H9 (cell line): ENCODE data around the gene CPLX1. TPM values are rescaled to one million over a fixed set of nuclear protein-coding genes. Genes with fewer than 3 reads are reported as not detected.

Source experiments
- DNase-seq: peaks from one replicate; pipeline ENCODE4 v3.0.0-alpha.2; 2017
- H2AFZ ChIP-seq: one replicate; pipeline ENCODE4 v1.6.1; 2013; ENCODE audit warnings: mild to moderate bottlenecking, low read length, control low read depth, moderate library complexity
- H2AK5ac ChIP-seq: 2 replicates; pipeline ENCODE4 v1.6.1; 2013; ENCODE audit warnings: low read length, control low read depth, mixed read lengths; ENCODE audit not compliant: insufficient read length
- H2BK120ac ChIP-seq: one replicate; pipeline ENCODE4 v1.6.1; 2013; ENCODE audit warnings: low read depth, mild to moderate bottlenecking, low read length, control low read depth, inconsistent platforms; ENCODE audit not compliant: poor library complexity, severe bottlenecking
- H2BK12ac ChIP-seq: 2 replicates; pipeline ENCODE4 v1.6.1; 2013; ENCODE audit warnings: low read length, control low read depth, mixed read lengths, low read depth; ENCODE audit not compliant: insufficient read length
- H2BK15ac ChIP-seq: 2 replicates; pipeline ENCODE4 v1.6.1; 2013; ENCODE audit warnings: low read depth, low read length, control low read depth
- H2BK20ac ChIP-seq: one replicate; pipeline ENCODE4 v1.6.1; 2013; ENCODE audit warnings: low read depth, mild to moderate bottlenecking, low read length, control low read depth, inconsistent platforms; ENCODE audit not compliant: poor library complexity, severe bottlenecking
- H2BK5ac ChIP-seq: 2 replicates; pipeline ENCODE4 v1.6.1; 2013; ENCODE audit warnings: low read length, control low read depth, mixed read lengths; ENCODE audit not compliant: insufficient read length
- H3K14ac ChIP-seq: 2 replicates; pipeline ENCODE4 v1.6.1; 2013; ENCODE audit warnings: low read length, control low read depth; ENCODE audit not compliant: insufficient read depth
- H3K18ac ChIP-seq: 2 replicates; pipeline ENCODE4 v1.6.1; 2013; ENCODE audit warnings: low read depth, mild to moderate bottlenecking, mixed read lengths, low read length, control low read depth; ENCODE audit not compliant: insufficient read length
- H3K23ac ChIP-seq: 2 replicates; pipeline ENCODE4 v1.6.1; 2013; ENCODE audit warnings: low read length, control low read depth, mixed read lengths, low read depth; ENCODE audit not compliant: insufficient read length
- H3K23me2 ChIP-seq: 2 replicates; pipeline ENCODE4 v1.6.1; 2013; ENCODE audit warnings: low read depth, mild to moderate bottlenecking, mixed read lengths, low read length, control low read depth; ENCODE audit not compliant: insufficient read length, poor library complexity, severe bottlenecking
- H3K27ac ChIP-seq: 2 replicates; pipeline ENCODE4 v1.5.1; 2013; ENCODE audit warnings: low read length, control low read depth, mixed read lengths, low read depth; ENCODE audit not compliant: insufficient read length
- H3K27me3 ChIP-seq: 2 replicates; pipeline ENCODE4 v1.6.1; 2013; ENCODE audit warnings: low read length, control low read depth, inconsistent platforms; ENCODE audit not compliant: insufficient read depth
- H3K4ac ChIP-seq: 2 replicates; pipeline ENCODE4 v1.6.1; 2013; ENCODE audit warnings: low read depth, mild to moderate bottlenecking, control low read depth, inconsistent platforms, low read length, moderate library complexity
- H3K4me1 ChIP-seq: 2 replicates; pipeline ENCODE4 v1.6.1; 2013; ENCODE audit warnings: low read length, control low read depth, inconsistent platforms; ENCODE audit not compliant: insufficient read depth
- H3K4me2 ChIP-seq: 2 replicates; pipeline ENCODE4 v1.6.1; 2013; ENCODE audit warnings: low read length, control low read depth, mixed read lengths; ENCODE audit not compliant: insufficient read length, insufficient read depth
- H3K56ac ChIP-seq: 2 replicates; pipeline ENCODE4 v1.6.1; 2013; ENCODE audit warnings: low read depth, mild to moderate bottlenecking, mixed read lengths, low read length, control low read depth; ENCODE audit not compliant: insufficient read length
- H3K79me1 ChIP-seq: 2 replicates; pipeline ENCODE4 v1.6.1; 2013; ENCODE audit warnings: low read depth, mild to moderate bottlenecking, moderate library complexity, low read length, control low read depth, inconsistent platforms; ENCODE audit not compliant: insufficient read depth, poor library complexity, severe bottlenecking
- H3K79me2 ChIP-seq: 2 replicates; pipeline ENCODE4 v1.6.1; 2013; ENCODE audit warnings: low read length, control low read depth, inconsistent platforms; ENCODE audit not compliant: insufficient read depth
- H3K9ac ChIP-seq: 2 replicates; pipeline ENCODE4 v1.6.1; 2013; ENCODE audit warnings: low read length, control low read depth, mixed read lengths; ENCODE audit not compliant: insufficient read length; ENCODE audit errors: extremely low read depth
- H3K9me3 ChIP-seq: one replicate; pipeline ENCODE4 v1.6.1; 2013; ENCODE audit warnings: low read depth, low read length, inconsistent platforms; ENCODE audit not compliant: control insufficient read depth
- H3T11ph ChIP-seq: one replicate; pipeline ENCODE4 v1.6.1; 2013; ENCODE audit warnings: mild to moderate bottlenecking, low read length, control low read depth, inconsistent platforms
- H4K20me1 ChIP-seq: one replicate; pipeline ENCODE4 v1.6.1; 2013; ENCODE audit not compliant: control insufficient read depth, insufficient read length, insufficient read depth
- H4K5ac ChIP-seq: 2 replicates; pipeline ENCODE4 v1.6.1; 2013; ENCODE audit warnings: low read depth, mild to moderate bottlenecking, mixed read lengths, low read length, control low read depth; ENCODE audit not compliant: insufficient read length
- H4K8ac ChIP-seq: replicated peaks from 2 replicates; pipeline ENCODE4 v1.6.1; 2013; ENCODE audit warnings: low read length, control low read depth, mixed read lengths, low read depth; ENCODE audit not compliant: insufficient read length
- H4K91ac ChIP-seq: 2 replicates; pipeline ENCODE4 v1.6.1; 2013; ENCODE audit warnings: low read depth, mild to moderate bottlenecking, moderate library complexity, mixed read lengths, low read length, control low read depth; ENCODE audit not compliant: insufficient read length
- H3K27ac Mint-ChIP-seq, 3 experiments: 2 replicates in 2 of 3; 3 replicates in 1 of 3; pipeline ENCODE4 v1.8.0; 2020 to 2021; ENCODE audit warnings: mixed read lengths in 3 of 3, mild to moderate bottlenecking in 1 of 3, moderate library complexity in 1 of 3
- H3K27me3 Mint-ChIP-seq: 2 replicates; pipeline ENCODE4 v1.8.0; 2021; ENCODE audit warnings: low read depth, mild to moderate bottlenecking, moderate library complexity, mixed read lengths
- H3K36me3 Mint-ChIP-seq, 3 experiments: 2 replicates in 2 of 3; 3 replicates in 1 of 3; pipeline ENCODE4 v1.8.0; 2020 to 2021; ENCODE audit warnings: low read depth in 3 of 3, mixed read lengths in 3 of 3; ENCODE audit not compliant: insufficient read depth in 1 of 3
- H3K4me1 Mint-ChIP-seq, 2 experiments: 2 replicates each; pipeline ENCODE4 v1.8.0; 2020; ENCODE audit warnings: mixed read lengths in 2 of 2
- H3K4me3 Mint-ChIP-seq, 2 experiments: 2 replicates in 1 of 2; 3 replicates in 1 of 2; pipeline ENCODE4 v1.8.0; 2020 to 2021; ENCODE audit warnings: mild to moderate bottlenecking in 2 of 2, mixed read lengths in 2 of 2, moderate library complexity in 1 of 2
- H3K9me3 Mint-ChIP-seq, 2 experiments: 2 replicates in 1 of 2; 3 replicates in 1 of 2; pipeline ENCODE4 v1.8.0; 2020; ENCODE audit warnings: mild to moderate bottlenecking in 2 of 2, mixed read lengths in 2 of 2, moderate library complexity in 1 of 2
- WGBS: extraction: QIAGEN DNeasy Blood & Tissue Kit; methylation state at CpG from one replicate; pipeline ENCODE4 v1.1.7; 2013; ENCODE audit warnings: missing lambda C conversion rate, low lambda C conversion rate, mixed read lengths; ENCODE audit not compliant: insufficient read length; ENCODE audit errors: extremely low coverage; 5-methylcytosine and 5-hydroxymethylcytosine counted together
- total RNA-seq: library from RNA; stranded (reverse); gene quantifications from 2 replicates; pipeline ENCODE4 v1.2.1, GENCODE V29; 2021
- TF ChIP-seq, protein P1 (sequence below): fragments of 200-600 bp; sonication (generic); conservative IDR thresholded peaks from 3 replicates; pipeline ENCODE4 v1.8.0; 2021; ENCODE audit warnings: antibody characterized with exemption, mild to moderate bottlenecking

CPLX1 gene
- total RNA-seq, 1 experiment from 2014 or later, result 0.90 TPM

DNA sequence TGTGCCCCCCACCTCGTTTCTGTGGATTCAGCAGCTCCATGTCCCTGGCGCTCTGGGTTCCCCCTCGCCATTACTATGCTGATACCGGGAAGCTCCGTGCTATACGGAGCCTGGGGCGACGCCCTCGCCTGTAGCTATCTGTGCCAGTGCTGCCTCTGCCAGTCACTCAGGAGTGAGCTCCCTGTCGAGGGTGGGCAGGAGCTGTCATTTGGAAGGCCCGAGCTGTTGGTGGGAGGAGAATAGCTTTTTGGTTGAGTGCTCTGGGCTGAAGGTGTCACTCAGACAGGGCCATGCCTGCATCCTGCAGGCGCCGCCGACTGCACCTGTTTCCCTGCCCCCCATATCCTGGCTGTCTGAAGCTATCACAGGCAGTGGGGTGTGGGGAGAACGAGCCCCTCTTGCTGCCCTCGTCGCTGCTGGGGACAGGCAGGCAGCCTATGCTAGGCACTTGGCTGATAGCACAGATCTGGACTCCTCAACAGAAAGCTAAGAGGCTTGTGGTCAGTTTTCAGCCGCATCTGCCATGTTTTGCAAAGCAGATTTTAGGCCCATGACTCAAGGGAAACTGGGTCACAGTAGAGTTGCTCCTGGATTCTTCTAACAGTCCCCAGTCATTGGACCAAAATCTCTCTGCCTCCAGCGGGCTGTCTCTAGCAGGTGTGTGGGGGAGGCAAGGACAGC is 31.8 kb downstream of the CPLX1 start:
- TF ChIP-seq, protein P1, sequence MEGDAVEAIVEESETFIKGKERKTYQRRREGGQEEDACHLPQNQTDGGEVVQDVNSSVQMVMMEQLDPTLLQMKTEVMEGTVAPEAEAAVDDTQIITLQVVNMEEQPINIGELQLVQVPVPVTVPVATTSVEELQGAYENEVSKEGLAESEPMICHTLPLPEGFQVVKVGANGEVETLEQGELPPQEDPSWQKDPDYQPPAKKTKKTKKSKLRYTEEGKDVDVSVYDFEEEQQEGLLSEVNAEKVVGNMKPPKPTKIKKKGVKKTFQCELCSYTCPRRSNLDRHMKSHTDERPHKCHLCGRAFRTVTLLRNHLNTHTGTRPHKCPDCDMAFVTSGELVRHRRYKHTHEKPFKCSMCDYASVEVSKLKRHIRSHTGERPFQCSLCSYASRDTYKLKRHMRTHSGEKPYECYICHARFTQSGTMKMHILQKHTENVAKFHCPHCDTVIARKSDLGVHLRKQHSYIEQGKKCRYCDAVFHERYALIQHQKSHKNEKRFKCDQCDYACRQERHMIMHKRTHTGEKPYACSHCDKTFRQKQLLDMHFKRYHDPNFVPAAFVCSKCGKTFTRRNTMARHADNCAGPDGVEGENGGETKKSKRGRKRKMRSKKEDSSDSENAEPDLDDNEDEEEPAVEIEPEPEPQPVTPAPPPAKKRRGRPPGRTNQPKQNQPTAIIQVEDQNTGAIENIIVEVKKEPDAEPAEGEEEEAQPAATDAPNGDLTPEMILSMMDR, result no peak
- Histone ChIP-seq H2BK15ac (no peak overlapping the region), H2BK20ac (no peak overlapping the region), H3K23me2 (no peaks in the 10 kb centered on the region), H4K8ac (no peak overlapping the region), H3K18ac (no peak overlapping the region), H3K14ac (no peak overlapping the region), H3K4ac (no peak overlapping the region), H3T11ph (no peak overlapping the region), H3K56ac (no peak overlapping the region), H2BK5ac (no peak overlapping the region), H3K27me3 (peaks cover 4% of the 10 kb centered on the region; the same call in 1 of the 2 replicates), H2AFZ (no peak overlapping the region), H3K4me2 (no peak overlapping the region), H2BK12ac (no peak overlapping the region), H3K79me2 (no peaks in the 10 kb centered on the region), H3K9me3 (no peaks in the 10 kb centered on the region), H3K9ac (no peak overlapping the region), H2BK120ac (no peak overlapping the region), H4K20me1 (no peaks in the 10 kb centered on the region), H3K23ac (no peak overlapping the region), H3K79me1 (no peaks in the 10 kb centered on the region), H2AK5ac (no peak overlapping the region), H4K5ac (no peak overlapping the region), H4K91ac (no peak overlapping the region), H3K27ac (no peak overlapping the region), H3K4me1 (no peaks in the 10 kb centered on the region; the same call in 1 of the 2 replicates)
- Mint-ChIP-seq H3K9me3 (peaks cover 0 to 2% of the 10 kb centered on the region in 2 experiments; a peak in 1 of 5 replicates), H3K27ac (peak overlapping the region in 1 of 3 experiments; percentile 30; a peak in 1 of 7 replicates), H3K36me3 (0 out of 7 replicates have a peak, but pooled peaks cover 0 to 1% (median 0%) of the 10 kb centered on the region in 3 experiments), H3K4me3 (peak overlapping the region in 1 of 2 experiments; percentile 38; a peak in 2 of 5 replicates), H3K27me3 (peaks cover 67% of the 10 kb centered on the region), H3K4me1 (peaks cover 20 to 23% of the 10 kb centered on the region in 2 experiments)
- DNase-seq, result no peak
- WGBS, result no CpG with 5 or more reads among the region's 19 CpGs
